HG03108 (cell line): ENCODE measurements around the gene CDH1.

Source experiments
- ATAC-seq: cut with Tn5 transposase; IDR thresholded peaks from one replicate; pipeline ENCODE4 v1.9.1; 2021; ENCODE audit warnings: moderate library complexity; ENCODE audit not compliant: unreplicated experiment

CDH1 gene

DNA sequence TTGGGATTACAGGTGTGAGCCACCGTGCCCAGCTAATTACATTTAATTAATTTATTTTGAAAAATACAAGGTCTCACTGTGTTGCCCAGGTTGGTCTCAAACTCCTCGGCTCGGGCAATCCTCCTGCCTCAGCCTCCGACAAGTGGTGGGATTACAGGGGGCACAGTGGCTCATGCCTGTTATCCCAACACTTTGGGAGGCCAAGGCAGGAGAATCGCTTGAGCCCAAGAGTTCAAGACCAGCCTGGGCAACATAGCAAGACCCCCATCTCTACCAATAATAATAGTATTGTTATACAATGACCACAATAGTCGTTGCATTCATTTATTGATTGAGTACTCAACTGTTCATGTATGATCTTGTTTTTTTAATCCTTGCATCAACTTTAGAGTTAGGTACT lies 22.0 kb downstream of the CDH1 start:
- ATAC-seq = no peak

DNA sequence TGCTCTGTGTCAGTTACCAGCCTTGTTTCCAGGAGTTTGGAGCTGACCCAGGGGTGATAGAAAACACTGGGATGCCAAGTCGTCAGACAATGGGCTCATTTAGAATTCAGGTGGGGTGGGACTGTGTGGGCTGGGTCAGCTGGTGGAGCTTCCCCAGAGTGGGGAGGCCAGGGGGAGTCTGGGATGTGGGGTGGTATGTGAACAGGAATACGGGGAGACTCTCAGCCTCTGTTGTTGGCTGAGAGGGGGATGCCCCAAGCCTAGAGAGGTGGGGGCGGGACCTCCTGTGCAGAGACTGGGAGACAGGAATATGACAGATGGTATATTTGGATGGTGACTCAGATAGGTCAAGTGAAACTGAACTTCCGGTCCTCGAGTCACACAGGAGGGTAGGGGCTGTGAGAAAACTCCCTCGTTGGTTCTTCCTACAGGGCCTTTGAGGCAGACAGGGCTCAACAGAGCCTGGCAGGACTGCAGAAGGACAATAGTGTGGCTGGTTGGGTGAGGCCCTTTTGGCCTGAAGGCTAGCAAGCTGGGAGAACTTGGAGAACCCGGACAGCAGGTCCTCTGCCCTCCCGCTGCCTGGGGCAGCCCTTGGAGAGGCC lies 23.7 kb downstream of the CDH1 start:
- peak; percentile 53 for ATAC-seq

DNA sequence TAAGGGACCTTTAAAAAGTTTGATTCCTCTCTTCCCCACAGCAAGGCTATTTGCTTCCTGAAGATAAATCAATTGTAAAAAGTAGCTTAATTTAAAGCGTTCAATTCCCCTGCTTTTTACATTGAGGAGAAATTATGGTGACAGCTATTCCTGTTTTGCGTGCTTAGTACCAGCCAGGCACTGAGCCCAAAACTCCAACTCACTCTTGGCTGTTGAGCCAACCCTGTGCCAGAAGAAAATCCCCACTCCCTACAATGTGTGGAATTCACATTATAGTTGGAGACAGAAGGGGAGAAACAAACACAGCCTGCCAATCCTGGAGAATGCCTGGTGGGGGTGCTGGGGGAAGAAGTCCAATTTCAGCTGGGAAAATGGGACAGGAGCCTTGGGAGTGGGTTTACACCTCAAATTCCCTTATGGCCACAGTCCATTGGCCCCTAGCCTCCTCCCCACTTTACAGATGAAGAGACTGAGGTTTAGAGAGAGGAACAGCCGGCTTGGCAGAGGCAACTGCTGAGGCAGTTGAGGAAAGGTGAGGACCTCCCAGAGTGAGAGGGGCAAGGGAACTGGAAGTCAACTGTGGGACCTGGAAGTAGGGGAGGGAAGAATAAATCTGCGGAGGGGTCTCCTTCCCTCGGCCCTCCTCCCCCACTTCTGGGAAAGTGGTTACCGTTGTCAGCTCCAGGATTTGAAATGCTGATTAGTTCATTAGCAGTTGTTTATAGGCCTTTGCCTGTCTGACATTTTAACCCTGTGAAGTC lies 26.1 kb downstream of the CDH1 start:
- ATAC-seq = no peak

DNA sequence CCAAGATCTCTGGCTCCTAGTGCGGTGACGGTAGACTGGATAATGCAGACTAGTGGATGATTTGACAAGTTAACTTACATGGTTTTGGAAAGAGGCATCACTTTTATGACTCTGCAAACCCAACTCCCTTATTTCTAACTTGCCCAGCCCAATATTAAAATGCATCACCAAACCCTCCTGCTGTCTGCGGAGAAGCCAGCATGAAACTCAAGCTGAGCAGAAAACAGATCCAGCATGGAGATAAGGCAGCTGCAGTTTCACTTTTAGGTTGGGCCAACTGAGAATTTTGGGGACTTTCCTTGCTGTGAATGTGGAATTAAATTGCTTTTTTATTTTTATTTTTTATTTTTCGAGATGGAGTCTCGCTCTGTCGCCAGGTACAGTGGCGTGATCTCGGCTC lies 27.8 kb downstream of the CDH1 start:
- no peak for ATAC-seq

DNA sequence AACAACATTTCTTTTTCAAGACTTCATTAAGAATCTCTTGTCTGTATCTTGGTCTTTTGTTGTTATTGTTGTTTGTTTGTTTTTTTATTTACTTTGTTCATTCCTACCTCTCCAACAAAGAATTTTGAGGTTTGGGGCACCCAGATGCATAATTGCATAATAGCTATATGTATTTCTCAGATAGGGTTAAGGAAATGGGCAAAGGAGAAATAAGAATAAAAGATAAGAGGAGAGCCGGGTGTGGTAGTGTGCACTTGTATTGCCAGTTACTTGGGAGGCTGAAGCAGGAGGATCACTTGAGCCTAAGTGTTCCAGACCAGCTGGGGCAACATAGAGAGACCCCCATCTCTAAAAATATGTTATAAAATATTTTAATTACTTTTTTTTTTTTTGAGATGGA lies 30.5 kb downstream of the CDH1 start:
- ATAC-seq = no peak

DNA sequence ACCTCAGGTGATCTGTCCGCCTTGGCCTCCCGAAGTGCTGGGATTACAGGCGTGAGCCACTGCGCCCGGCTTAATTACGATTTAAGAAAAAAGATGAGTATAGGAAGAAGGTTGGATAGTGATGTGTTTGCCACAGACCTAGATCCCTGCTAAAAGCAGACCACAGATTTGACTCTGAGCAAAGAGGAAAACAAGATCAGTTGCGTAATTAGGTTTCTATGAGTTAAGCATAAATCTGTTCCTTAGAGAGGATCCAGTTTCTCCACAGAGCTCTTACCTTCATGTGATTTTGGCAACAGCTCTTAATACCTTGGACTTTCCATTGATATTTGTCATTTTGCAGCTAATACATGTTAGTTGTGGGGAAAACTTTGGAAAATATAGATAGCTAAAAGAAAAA lies 31.1 kb downstream of the CDH1 start:
- ATAC-seq = no peak

DNA sequence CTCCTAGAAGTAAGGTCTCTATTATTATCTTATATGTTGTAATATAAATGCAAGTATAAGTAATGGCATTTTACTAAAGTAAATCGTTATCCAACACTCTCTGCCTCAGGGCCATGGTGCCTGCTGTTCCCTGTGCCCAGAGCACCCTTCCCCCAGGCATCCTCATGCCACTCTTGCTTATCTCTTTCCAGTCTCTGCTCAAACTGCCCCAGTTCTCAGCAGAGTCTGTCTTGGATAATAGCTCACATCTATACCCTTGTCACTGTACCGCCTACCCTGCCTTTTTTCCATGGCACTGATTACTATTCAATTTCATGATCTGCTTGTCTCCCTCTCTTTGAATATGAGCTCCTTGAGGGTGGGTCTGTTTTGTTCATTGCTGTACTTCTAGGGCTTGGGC lies 31.7 kb downstream of the CDH1 start:
- ATAC-seq = no peak

DNA sequence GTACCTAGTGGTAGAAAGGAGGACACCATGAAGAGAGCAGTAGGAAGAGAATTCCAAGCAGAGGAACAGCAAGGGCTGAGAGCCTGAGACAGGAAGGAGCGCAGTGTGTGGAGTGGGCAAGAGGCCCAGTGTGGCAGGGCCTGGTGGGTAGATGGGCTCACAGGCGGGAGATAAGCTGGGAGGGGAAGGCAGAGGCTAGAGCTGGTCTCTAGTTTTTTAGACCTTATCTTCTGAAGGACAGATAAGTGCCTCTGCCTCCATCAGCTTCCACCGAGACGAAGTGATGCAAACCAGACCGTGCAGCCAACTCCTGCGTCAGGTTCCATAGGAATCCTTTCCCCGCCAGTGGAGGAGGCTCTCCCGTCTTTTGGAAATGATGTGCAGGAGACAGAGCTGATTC lies 33.6 kb downstream of the CDH1 start:
- no peak for ATAC-seq

DNA sequence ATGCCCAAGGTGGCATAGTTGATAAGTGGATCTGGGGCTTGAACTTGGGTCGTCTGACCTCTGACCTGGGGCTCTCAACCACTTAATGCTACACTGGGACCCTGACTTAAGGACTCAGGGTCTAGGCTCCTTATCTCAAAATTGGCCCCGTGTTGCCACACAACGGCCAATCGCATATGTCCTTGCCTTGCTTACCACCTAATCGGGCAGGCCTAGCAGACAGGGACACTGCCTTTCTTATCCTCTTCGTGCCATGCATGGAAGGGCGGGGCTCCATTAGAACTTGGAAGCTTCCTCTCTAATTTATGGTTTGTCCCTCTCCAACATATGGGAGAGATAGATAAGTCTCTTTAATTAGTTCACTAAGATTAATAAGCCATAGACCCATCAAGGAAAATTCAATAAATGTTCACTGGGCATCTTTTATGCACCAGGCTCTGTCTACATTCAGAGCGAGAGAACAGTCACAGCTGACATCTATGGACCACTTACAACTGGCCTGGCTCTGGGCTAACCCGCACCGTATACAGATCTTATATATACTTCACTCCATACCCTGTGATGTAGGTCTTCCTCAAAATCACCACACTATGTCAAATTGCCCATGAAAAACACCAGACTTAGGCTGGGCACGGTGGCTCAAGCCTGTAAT lies 35.1 kb downstream of the CDH1 start:
- no peak for ATAC-seq

DNA sequence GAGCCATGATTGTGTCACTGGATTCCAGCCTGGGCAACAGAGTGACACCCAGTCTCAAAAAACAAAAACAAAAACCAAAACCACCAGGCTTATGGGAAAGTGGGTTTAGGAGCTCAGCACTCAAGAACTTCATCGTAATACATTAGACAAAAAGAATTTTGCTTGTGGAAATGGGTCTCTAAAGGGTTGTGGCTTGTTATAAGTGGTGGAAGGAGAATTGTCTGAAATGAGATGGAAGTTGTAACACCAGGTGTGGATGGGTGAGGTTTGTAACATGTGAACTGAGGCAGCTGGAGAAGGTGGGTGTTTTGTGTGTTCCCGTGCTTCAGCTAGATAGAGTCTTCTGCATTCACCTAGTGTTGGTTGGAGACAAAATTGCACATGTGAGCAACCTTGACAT lies 35.8 kb downstream of the CDH1 start:
- no peak for ATAC-seq

DNA sequence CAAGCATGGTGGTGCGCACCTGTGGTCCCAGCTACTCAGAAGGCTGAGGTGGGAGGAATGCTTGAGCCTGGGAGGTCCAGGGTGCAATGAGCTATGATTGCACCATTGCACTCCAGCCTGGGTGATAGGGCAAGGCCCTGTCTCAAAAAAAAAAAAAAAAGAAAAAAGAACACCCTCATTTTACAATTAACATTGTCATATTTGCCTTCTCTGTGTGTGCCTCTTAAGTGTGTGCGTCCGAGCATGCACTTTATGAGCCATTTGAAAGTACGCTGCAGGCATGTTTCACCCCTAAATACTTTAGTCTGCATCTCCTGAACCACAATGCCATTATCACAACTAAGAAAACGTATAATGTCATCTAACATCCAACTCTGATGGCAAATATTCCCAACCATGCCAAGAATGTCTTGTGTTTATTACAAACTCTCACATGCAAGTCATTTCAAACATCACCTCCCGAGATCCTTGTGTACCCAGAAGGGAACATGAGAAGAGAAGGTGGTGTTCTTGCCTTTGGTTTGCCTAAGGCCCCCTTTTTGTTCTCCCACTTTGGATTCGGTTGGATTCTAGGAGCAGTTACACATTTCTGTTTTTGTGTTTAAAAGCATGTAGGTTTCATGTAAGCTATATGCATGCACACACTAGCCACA lies 38.0 kb downstream of the CDH1 start:
- ATAC-seq = no peak

DNA sequence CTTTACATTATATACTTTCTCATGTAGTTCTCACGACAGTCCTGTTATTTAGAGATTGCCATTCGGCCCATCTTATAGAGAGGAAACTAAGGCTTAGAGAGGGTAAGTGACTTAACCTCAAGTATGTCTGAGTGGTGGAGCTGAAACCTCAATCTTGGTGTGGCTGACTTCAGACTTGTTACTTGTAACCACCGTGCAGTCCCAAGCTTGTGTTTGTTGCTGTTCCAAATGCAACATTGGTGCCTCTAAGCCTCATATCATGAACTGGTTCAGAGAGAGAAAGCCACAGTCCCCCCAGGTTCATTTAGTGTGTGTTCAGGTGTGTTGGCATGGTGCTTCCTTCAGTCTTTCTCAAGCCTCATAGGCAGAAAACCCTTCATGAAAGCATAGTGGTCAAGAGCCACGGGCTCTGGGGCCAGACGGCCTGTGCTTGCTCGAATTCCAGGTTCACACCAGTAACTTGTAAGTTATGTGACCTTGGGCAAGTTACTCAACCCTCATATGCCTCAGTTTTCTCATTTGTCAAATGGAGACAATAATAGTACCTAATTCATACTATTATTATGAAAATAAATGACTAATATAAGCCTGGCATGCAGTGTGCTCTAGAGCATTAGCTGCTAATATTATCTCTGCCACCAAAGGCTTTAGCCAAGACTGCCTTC lies 39.9 kb downstream of the CDH1 start:
- ATAC-seq = peak; percentile 67

DNA sequence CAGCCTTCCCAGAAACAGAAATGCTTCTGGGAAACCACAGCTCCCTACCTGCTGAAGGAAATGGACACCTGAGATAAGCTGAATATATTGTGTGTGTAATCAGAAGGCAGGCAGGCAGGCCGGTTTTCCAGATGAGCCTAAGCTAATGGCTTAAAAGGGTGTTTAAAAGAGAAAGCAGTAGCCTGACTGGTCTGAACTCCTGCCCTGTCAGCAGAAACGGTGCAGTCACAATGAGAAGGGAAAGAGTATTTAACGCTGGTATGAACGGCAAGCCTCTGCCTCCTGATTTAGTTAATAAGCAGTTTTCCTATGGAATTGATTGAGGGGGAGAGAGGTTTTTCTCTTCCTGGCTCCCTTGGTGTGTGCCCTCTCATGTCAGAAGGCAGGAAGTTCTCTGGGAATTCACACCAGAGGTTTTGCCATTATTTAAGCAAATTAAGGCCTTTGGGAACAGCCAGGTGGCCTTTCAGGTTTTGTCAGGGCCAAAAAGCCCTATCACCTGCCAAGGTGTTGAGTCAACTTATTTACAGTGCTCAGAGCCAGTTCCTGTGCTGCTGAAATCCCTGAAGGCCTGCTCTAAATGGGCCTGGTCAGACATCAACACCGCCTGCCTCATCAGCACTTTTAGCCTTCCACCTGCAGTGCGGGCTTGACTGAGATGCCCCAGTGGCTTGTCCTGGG lies 41.6 kb downstream of the CDH1 start:
- no peak for ATAC-seq

DNA sequence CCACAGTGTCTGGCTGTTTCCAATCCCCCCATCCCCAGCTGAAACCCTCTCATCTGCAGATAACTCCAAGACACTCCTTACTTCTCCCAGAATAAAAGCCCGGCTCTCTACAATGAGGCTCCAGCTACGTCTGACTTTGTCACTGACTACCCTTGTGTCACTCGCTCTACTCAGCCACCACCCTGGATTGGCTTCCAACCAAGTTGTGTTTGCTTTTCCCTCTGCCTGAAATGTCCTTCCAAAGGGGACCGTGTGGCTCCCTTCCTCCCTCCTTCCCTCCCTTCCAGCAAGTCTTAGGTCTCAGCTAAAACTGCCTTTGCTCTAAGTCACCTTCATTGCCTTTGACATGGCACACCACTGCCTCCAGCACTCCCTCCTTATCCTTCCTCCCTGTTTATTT lies 42.8 kb downstream of the CDH1 start:
- no peak for ATAC-seq

DNA sequence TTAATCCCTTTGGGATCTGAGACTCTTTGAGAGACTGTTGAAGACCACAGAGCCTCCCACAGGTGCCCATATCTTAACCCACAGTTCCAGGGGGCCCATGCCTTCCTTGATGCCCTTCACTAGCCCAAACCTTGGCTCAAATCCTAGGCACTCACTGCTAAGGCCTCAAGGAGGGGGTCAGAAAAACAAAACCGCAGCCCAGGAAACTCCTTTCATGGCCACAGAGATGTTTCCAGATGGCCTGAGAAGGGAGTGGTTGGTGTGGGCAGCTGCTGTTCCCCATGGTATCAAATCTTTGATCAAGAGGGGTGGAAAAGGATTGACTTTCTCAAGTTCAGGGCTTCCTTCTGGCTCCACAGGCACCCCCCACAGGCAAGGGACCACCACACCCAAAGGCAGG lies 44.7 kb downstream of the CDH1 start:
- no peak for ATAC-seq

DNA sequence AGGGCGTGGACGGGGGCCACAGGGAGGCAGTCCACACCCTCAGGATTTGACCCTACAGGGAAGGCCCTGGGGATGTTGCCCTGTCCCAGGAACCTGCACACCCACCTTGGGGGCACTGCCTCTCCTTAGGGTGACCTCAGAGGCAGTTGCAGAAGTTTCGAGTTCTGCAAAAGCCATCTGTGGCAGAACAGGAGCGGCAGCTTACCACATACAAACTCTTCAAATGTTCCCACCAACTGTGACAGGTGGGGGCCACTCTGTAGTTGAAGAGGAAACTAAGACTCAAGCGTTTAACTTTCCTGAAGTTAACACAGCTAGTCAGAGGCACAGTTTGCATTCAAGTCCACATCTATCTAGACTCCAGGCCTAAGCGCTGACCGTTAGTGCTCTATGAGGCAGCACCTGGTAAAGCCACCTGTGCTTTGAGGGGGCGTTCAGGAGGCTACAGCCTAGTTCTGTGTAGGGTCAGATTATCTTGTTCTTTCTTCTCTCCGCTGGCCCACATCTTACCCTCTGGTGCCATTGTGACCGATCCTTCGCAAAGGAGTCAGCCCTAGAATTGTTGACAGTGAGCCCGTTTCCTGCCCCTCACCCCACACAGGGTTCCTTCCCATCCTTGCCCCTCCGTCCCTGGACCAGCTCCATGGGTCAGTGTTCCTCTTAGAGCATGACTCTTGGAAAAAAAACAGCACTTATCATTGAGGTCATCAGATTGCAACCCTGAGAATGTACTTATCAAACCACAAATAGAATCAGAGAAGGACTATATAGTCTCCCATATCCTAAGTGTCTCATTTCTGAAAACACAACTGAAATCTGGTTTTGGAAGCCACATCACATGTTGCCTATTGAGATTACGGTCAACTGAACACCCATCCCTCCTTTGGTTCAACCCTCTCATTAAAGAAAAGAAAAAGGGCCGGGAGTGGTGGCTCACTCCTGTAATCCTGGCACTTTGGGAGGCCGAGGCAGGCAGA lies 45.4 kb downstream of the CDH1 start:
- ATAC-seq = peak; percentile 68

DNA sequence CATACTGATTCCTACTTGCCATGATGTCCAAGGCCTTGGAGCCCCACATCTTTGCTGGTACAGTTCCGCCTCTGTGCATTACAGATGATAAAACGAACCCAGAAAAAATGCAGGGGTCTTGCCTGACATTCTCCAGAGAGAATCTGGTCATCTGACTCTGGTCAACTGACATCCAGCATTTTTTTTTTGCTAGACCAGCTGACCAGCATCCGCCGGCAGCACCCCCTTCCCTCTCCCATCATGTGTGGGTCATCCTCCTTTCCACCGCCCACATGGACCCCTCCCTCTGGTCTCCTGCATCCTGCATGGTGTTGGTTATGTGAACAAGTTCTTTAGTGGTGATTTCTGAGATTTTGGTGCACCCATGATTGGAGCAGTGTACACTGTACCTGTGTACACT lies 47.1 kb downstream of the CDH1 start:
- ATAC-seq = no peak

DNA sequence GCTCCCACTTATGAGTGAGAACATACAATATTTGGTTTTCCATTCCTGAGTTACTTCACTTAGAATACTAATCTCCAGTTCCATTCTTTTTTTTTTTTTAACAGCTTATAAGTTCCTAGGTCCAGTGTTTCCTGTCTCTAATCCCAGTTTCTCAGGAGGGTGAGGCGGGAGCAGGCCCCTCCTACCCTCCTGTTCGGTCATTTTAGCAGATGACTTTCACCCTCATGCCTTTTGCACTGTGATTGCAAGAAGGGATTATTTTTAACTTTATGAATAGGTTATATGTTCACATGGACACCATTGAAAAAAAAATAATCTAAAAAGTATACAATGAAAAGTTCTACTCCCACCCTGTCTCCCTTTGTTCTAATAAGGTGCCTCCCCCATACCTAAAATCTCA lies 47.6 kb downstream of the CDH1 start:
- ATAC-seq = no peak

DNA sequence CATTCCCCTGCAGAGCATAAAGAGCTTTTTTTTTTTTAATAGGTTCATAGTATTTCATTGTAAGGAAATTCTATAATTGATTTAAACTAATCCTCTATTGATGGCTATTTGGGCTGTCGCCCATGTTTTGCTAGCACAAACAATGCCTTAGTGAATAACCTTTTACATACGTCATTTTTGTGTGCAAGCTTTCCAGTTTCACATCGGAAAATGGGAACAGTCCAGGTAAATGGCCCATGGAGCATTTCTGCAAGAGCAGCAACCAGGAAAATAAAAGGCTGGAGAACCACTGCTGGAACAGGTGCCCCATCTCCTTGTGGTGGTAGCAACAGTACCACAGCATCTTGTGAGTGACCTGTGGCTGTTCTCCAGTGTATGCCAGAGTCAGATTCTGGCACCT lies 48.6 kb downstream of the CDH1 start:
- ATAC-seq = no peak
